Measurements from ENCODE around the gene CCDC69.

Gene CCDC69

GRCh38 chr5:151234476-151235238 is 10.8 kb upstream of the CCDC69 start:
- Histone ChIP-seq H3K27me3 (peaks cover 8% of the 10 kb centered on the region), H3K9me3 (no peaks in the 10 kb centered on the region), H3K4me3 (ENCODE audit: low read depth, low read length) (no peak overlapping the region), H3K4me1 (no peaks in the 10 kb centered on the region), H3K36me3 (no peaks in the 10 kb centered on the region)
- DNase-seq: no peak
- no peak for TF ChIP-seq CTCF (IDR thresholded peaks at IDR 0.05; ENCODE audit: low read depth, low read length)

- Histone ChIP-seq H3K27me3 (peaks cover 11% of the 10 kb centered on the region), H3K36me3 (no peaks in the 10 kb centered on the region), H3K4me1 (no peaks in the 10 kb centered on the region), H3K4me3 (ENCODE audit: low read depth, low read length) (no peak overlapping the region), H3K9me3 (no peaks in the 10 kb centered on the region)
- no peak for TF ChIP-seq CTCF (IDR thresholded peaks at IDR 0.05; ENCODE audit: low read depth, low read length)
- no peak for DNase-seq
Measured at GRCh38 chr5:151233616-151234085, 9.8 kb upstream of the CCDC69 start.

- no peak overlapping the region for H3K4me3 ChIP-seq (ENCODE audit: low read depth, low read length)
- no peaks in the 10 kb centered on the region for H3K36me3 ChIP-seq
- no peaks in the 10 kb centered on the region for H3K4me1 ChIP-seq
- H3K9me3 ChIP-seq: no peaks in the 10 kb centered on the region
- H3K27me3 ChIP-seq: peaks cover 11% of the 10 kb centered on the region
- DNase-seq: no peak
- no peak for TF ChIP-seq CTCF (IDR thresholded peaks at IDR 0.05; ENCODE audit: low read depth, low read length)
Measured at GRCh38 chr5:151231359-151231758, 7.5 kb upstream of the CCDC69 start.

- H3K4me3 ChIP-seq (ENCODE audit: low read depth, low read length): no peak overlapping the region
- peaks cover 11% of the 10 kb centered on the region for H3K27me3 ChIP-seq
- H3K36me3 ChIP-seq: no peaks in the 10 kb centered on the region
- DNase-seq: no peak
- H3K9me3 ChIP-seq: no peaks in the 10 kb centered on the region
- no peaks in the 10 kb centered on the region for H3K4me1 ChIP-seq
- no peak for TF ChIP-seq CTCF (IDR thresholded peaks at IDR 0.05; ENCODE audit: low read depth, low read length)
Measured at GRCh38 chr5:151230048-151230680, 6.3 kb upstream of the CCDC69 start.

- H3K9me3 ChIP-seq: no peaks in the 10 kb centered on the region
- H3K4me3 ChIP-seq (ENCODE audit: low read depth, low read length): no peak overlapping the region
- DNase-seq: no peak
- TF ChIP-seq CTCF (IDR thresholded peaks at IDR 0.05; ENCODE audit: low read depth, low read length): no peak
- H3K4me1 ChIP-seq: no peaks in the 10 kb centered on the region
- H3K27me3 ChIP-seq: peaks cover 11% of the 10 kb centered on the region
- no peaks in the 10 kb centered on the region for H3K36me3 ChIP-seq
Measured at GRCh38 chr5:151228986-151229385, 5.1 kb upstream of the CCDC69 start.

GRCh38 chr5:151227918-151228447 is 4.1 kb upstream of the CCDC69 start:
- H3K27me3 ChIP-seq: peaks cover 11% of the 10 kb centered on the region
- no peaks in the 10 kb centered on the region for H3K9me3 ChIP-seq
- no peak overlapping the region for H3K4me3 ChIP-seq (ENCODE audit: low read depth, low read length)
- H3K4me1 ChIP-seq: no peaks in the 10 kb centered on the region
- TF ChIP-seq CTCF (IDR thresholded peaks at IDR 0.05; ENCODE audit: low read depth, low read length): no peak
- H3K36me3 ChIP-seq: no peaks in the 10 kb centered on the region
- DNase-seq: no peak

Data from BE2C (cell line).